HG02943 (cell line): ENCODE measurements around the gene WDR33.
"Not testable (repeated sequence)": the region's sequence is repeated elsewhere in the genome, so short reads cannot be mapped to it uniquely, and the experiment has no call there.

Experiments used
- ATAC-seq: cut with Tn5 transposase; IDR thresholded peaks from one replicate; pipeline ENCODE4 v1.9.1; 2021; ENCODE audit warnings: mild to moderate bottlenecking, low read depth, moderate library complexity; ENCODE audit not compliant: unreplicated experiment

Gene WDR33

DNA sequence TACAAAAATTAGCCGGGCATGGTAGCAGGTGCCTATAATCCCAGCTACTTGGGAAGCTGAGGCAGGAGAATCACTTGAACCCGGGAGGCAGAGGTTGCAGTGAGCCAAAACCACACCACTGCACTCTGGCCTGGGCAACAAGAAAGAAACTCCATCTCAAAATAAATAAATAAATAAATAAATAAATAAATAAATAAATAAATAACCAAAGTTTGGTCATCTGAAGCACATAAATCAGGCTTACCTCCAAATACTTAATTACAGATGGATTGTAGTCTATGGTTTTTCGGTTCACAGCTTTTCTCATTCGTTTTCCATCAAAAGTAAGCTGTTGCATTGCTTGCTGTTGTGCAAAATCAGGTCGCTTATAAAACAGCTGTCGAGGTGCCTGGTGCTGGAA lies 40.4 kb downstream of the WDR33 start:
- not testable (repeated sequence) for ATAC-seq

- no peak for ATAC-seq
These were observed 41.4 kb downstream of the WDR33 start for GRCh38 chr2:127769587-127769986.

DNA sequence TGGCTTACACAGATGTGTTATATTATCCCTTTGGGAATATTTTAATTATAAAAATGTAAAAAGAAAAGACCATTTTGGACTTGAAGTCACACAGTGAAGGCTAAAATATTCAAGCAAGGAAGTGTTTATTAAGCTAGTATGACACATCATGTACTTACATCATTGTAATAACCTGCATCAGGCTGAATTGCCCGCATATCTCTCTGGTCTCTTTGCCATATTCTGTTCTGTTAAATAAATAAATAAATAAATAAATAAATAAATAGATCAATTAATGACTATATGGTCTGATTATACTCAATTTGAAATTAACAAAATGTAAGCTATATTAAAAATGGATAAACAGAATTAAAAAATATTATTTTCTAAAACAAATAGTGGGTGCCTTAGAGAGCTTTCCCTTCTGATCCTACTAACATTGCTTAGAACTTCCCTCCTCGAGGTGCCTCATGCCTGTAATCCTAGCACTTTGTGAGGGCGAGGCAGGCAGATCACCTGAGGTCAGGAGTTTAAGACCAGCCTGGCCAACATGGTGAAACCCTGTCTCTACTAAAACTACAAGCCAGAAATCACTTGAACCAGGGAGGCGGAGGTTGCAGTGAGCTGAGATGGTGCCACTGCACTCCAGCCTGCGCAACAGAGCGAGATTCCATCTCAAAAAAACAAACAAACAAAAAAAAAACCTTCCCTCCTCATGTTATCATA lies 42.0 kb downstream of the WDR33 start:
- ATAC-seq, result no peak

GRCh38 chr2:127763776-127764175 lies 47.2 kb downstream of the WDR33 start:
- no peak for ATAC-seq

- ATAC-seq, result no peak
These were observed 48.1 kb downstream of the WDR33 start for GRCh38 chr2:127762846-127763245.

GRCh38 chr2:127762441-127762840 lies 48.5 kb downstream of the WDR33 start:
- ATAC-seq, result no peak

DNA sequence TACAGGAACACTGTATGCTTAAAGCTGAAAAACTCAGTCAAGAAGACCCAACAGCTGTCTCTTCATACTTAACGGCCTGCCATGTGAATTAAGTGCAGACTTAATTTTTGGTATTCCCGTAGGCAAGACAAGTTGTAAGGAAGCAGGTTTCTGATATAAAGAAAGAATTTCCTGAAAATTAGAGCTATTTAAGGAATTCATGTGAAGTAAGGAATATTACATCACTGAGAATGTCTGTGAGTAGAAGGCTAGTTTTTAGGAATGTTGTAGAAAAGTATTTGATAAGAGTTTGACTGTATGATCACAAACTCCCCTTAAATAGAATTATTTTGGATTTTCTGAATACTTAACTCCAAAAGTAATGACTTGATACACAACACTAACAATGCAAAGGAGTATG lies 51.0 kb downstream of the WDR33 start:
- ATAC-seq, result no peak

DNA sequence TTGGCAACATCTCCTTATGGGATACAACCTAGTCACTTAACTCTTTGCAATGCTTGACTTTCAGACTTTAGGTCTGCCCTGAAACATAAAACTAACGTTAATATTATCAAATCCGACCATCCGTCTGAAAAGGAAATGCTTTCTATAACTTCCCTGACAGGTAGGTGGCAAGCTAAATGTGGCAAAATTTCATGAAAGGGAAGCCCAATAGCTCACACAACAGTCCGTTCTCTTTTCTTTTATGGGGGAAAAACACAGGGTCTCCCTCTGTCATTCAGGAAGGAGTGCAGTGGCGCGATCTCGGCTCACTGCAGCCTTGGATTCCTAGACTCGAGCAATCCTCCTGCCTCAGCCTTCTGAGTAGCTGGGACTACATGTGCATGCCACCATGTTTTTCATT lies 56.8 kb downstream of the WDR33 start:
- ATAC-seq, result no peak

DNA sequence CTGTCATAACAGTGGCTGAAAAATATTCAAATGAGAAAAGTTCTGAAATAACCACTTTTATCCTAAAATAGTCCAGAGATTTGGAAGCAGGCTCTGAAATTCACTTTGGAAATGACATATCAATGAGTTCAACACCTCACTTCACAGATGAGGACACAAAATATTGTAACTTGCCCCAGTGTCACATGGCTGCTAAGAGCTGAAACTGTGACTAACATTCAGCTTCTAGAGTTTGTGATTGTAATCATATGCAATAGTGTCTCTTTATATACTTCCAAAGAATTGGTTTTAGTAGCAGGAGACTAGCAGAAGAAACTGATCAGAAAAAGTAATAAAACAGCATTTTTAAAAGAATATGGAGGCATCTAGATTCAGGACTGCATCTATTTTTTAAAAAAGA lies 57.6 kb downstream of the WDR33 start:
- ATAC-seq, result no peak

DNA sequence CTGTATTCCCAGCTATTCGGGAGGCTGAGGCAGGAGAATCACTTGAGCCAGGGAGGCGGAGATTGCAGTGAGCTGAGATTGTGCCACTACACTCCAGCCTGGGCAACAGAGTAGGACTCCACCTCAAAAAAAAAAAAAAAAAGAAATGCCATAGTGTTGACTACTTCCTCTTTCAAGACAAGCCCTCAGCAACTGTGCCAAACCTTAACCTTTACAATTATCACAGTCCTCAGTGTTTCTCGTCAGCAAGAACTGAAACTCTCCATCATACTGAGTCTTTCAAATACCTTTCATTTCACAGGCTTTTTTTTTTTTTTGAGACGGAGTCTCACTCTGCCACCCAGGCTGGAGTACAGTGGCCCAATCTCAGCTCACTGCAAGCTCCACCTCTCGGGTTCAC lies 61.4 kb downstream of the WDR33 start:
- ATAC-seq, result peak; percentile 96

- ATAC-seq, result no peak
These were observed 63.4 kb downstream of the WDR33 start for GRCh38 chr2:127747621-127748020.

DNA sequence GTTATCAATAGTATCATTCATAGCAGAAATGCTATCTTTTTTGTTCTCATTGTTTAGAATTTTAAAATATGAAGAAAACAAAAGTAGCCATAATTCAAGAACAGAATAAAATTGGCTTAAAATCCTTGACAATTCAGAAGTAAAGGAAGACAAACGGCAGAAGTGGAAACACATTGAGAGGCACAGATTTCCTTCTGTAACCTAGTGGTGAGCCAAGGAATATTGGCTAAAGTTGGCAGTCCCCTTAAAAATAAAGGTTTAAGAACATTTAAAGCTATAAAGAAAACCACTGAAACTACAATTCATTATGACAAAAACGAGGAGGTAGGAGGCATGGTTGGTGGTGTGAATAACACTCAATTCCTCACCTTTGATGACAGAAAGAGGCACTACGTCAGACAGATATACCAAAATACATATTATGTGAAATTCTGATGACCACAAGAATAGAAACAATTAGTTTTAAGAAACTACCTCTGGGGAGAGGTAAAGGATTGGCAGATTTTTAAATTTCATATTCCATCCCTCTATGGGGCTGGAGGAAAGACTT lies 67.4 kb downstream of the WDR33 start:
- no peak for ATAC-seq

GRCh38 chr2:127740665-127741288 lies 70.2 kb downstream of the WDR33 start:
- ATAC-seq, result no peak

- ATAC-seq, result no peak
These were observed 71.2 kb downstream of the WDR33 start for GRCh38 chr2:127739800-127740199.

DNA sequence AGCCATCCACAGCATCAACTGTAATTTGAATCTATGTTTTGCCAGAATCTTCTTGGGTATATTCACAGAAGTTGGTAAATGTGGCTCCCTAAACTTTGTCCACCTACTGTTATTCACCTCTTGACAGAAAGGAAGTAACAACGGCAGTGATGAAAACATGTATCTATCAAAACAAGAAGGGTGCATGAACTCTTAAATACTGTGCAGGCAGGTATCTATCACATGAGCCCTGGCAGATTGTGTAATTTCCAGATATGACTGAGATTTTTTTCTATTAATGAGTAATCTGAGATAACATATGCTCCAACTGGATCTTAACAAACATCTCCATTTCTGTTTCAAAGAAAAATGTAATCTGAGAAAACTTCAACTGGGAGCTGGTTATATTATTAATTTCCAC lies 73.1 kb downstream of the WDR33 start:
- ATAC-seq, result no peak

DNA sequence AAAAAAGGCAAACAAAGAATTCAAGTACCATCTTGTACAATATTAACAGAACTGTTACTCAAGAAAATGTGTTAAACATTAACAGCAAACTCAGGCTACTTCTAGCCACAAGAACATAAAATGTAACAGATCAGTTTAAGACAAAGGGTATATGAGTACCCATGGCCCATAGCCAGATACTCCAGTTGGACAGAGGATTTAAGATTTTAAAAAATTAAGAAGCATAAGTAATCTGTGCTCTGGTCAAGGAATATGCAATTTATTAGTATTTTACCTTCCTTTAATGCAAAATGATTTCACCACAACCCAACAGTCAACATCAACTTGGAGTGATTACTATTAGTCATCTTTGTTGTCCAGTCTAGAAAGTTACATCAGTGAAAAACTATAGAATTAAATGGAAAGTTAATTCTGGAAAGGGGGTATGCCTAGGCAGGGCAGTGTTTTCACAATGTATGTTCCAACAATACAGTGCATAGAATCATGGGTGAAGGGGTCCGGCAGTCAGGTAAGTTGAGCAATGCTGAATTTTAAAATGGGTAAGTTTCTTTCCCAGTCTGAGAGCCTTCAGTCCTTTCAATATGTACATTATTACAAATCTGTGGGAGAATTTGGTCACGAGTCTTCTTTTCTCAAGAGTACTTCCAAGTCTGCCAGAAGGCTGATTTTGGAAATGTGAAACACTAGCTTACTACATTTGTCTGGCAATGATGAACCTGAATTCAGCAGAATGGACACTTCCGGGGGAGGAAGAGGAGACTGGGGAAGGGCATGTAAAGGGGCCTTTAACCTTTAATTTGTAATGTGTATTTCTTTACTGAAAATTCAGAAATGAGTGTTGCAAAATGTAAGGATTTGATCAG lies 75.2 kb downstream of the WDR33 start:
- ATAC-seq, result peak; percentile 68

DNA sequence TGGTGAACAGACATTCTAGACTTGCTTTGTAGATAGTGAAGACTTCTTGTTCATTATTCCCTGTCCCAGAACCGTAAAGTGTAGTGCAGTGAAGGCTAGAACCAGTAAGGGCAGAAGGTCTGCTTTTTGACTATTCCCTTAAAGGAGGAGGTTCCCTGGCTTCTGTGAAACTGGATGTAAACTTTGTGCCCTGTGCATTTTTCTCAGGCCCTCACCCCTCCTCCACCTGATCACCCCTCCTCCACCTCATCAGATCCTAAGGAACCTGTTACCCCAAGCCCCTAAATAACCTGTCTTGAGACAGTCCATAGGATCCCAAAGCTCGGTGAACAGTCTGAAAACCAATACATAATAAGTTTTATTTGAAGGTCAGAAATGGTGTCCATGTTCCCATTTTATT lies 75.9 kb downstream of the WDR33 start:
- ATAC-seq, result no peak

GRCh38 chr2:127733816-127734537 lies 77.0 kb downstream of the WDR33 start:
- no peak for ATAC-seq

DNA sequence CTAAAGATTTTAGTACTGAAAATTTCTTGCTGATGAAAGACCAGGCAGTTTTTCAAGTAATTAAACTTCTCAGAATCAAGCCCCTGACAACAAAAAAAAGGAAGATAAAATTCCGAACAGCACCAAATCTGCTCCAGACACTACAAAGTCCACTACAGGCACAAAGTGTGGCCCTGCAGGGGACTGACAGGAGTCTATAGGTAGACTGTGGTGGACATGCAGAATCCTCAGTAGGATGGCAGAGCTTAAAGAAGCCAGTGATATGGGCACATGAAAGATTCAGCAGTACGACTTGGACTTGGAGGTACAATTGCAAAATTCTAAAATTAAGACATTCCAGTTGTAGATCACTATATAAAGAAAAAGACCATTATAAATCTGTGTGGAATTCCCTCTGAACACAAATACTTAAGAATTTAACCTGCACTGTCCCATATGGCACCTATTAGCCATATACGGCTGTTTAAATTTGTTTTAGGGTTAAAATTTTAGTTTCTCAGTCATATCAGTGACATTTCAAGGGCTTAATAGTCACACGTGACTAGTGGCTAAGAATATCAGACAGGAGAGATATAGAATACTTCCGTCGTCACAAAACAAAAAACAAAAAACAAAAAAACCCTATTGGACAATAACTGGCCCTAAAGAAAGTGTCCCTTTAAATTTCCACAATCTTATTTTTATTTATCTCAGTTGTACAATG lies 77.7 kb downstream of the WDR33 start:
- no peak for ATAC-seq
